Erythroblast (primary cell): ENCODE measurements around the gene SIK2.

ENCODE experiments used
- GATA1 ChIP-seq: IDR thresholded peaks from 2 replicates; pipeline ENCODE4 v1.6.1; 2011; ENCODE audit warnings: low read depth, mild to moderate bottlenecking, control low read depth, low read length, moderate library complexity
- POLR2A ChIP-seq: IDR thresholded peaks from 2 replicates; pipeline ENCODE4 v1.6.1; 2011; ENCODE audit warnings: mild to moderate bottlenecking, low read length

- no peak for TF ChIP-seq POLR2A
- TF ChIP-seq GATA1 = no peak
These were observed 116.2 kb downstream of the SIK2 start for GRCh38 chr11:111718436-111718835.
